ENCODE data around the gene RPAP2.
"Not testable (repeated sequence)": the region's sequence is repeated elsewhere in the genome, so short reads cannot be mapped to it uniquely, and the experiment has no call there.

Gene RPAP2

GRCh38 chr1:92367496-92367895, 68.6 kb downstream of the RPAP2 start:
- DNase-seq = peak in 1 of 3 experiments; percentile 4
- Mint-ChIP-seq H3K27me3 (no peaks in the 10 kb centered on the region), H3K36me3 (ENCODE audit: insufficient read depth) (peaks cover 11% of the 10 kb centered on the region), H3K4me1 (ENCODE audit: low read depth in 2 of 2) (peaks cover 42 to 44% of the 10 kb centered on the region in 2 donors), H3K9me3 (no peaks in the 10 kb centered on the region), H3K27ac (peak overlapping the region; percentile 52 to 73), H3K4me3 (peak overlapping the region; percentile 11 to 54)
- peak; percentile 50 for ATAC-seq (replicated peaks)

GRCh38 chr1:92372164-92372563, 73.3 kb downstream of the RPAP2 start:
- Mint-ChIP-seq H3K27me3 (no peaks in the 10 kb centered on the region), H3K36me3 (ENCODE audit: insufficient read depth) (peaks cover 11% of the 10 kb centered on the region), H3K9me3 (no peaks in the 10 kb centered on the region), H3K4me3 (no peak overlapping the region), H3K4me1 (ENCODE audit: low read depth in 2 of 2) (peaks cover 12 to 13% of the 10 kb centered on the region in 2 donors), H3K27ac (no peak overlapping the region)
- ATAC-seq (replicated peaks) = no peak
- no peak for DNase-seq

- Mint-ChIP-seq H3K4me3 (no peak overlapping the region), H3K9me3 (no peaks in the 10 kb centered on the region), H3K36me3 (ENCODE audit: insufficient read depth) (peaks cover 11% of the 10 kb centered on the region), H3K27ac (no peak overlapping the region), H3K4me1 (ENCODE audit: low read depth in 2 of 2) (no peaks in the 10 kb centered on the region), H3K27me3 (no peaks in the 10 kb centered on the region)
- DNase-seq (no peak), ATAC-seq (replicated peaks) (no peak)
These were observed 75.4 kb downstream of the RPAP2 start for GRCh38 chr1:92374223-92374622.

GRCh38 chr1:92376345-92376744, 77.5 kb downstream of the RPAP2 start:
- no peak for ATAC-seq (replicated peaks)
- H3K9me3 Mint-ChIP-seq = no peaks in the 10 kb centered on the region
- H3K4me3 Mint-ChIP-seq = no peak overlapping the region
- H3K27ac Mint-ChIP-seq = no peak overlapping the region
- DNase-seq = no peak
- H3K36me3 Mint-ChIP-seq (ENCODE audit: insufficient read depth) = peaks cover 2% of the 10 kb centered on the region
- no peaks in the 10 kb centered on the region for H3K27me3 Mint-ChIP-seq
- H3K4me1 Mint-ChIP-seq (ENCODE audit: low read depth in 2 of 2) = no peaks in the 10 kb centered on the region

DNA sequence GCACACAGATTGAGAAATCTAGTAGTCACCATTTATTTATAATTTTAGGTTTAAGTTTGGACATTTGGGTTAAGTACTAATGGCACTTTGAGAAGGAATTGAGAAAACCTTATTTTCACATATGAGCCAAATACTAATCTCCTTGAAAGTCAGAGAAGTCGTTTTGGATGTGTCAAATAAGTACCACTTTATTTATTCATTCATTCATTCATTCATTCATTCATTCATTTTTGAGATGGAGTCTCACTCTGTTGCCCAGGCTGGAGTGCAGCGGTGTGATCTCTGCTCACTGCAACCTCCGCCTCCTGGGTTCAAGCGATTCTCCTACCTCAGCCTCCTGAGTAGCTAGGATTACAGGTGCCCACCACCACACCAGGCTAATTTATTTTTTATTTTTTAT, 79.1 kb downstream of the RPAP2 start:
- not testable (repeated sequence) for DNase-seq; H3K9me3 Mint-ChIP-seq; H3K27me3 Mint-ChIP-seq; ATAC-seq (replicated peaks); H3K27ac Mint-ChIP-seq; H3K4me3 Mint-ChIP-seq; H3K36me3 Mint-ChIP-seq (ENCODE audit: insufficient read depth); H3K4me1 Mint-ChIP-seq (ENCODE audit: low read depth in 2 of 2)

DNA sequence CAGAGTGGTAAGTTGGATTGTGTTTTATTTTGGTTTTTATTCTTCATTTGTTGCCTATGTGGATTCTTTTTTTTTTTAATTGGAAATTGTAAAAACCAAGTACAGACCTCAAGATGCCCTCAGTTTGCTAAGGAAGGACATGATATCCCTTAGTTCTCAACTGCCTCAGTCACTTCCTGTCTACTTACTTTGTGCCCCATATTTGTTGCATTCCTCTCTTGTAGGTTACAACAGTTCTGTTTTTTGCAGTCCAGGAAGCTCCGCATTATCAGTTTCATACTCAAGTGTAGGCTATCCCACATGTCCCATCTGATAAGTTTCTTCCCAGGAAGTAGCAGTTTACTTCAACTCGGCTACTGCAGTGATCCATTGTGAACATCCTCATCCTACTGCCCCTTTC, 82.0 kb downstream of the RPAP2 start:
- Mint-ChIP-seq H3K4me3 (no peak overlapping the region), H3K9me3 (no peaks in the 10 kb centered on the region), H3K4me1 (ENCODE audit: low read depth in 2 of 2) (no peaks in the 10 kb centered on the region), H3K27ac (no peak overlapping the region), H3K36me3 (ENCODE audit: insufficient read depth) (peaks cover 6% of the 10 kb centered on the region), H3K27me3 (no peaks in the 10 kb centered on the region)
- DNase-seq (no peak), ATAC-seq (replicated peaks) (no peak)

- not testable (repeated sequence) for H3K27ac Mint-ChIP-seq; H3K27me3 Mint-ChIP-seq; H3K36me3 Mint-ChIP-seq (ENCODE audit: insufficient read depth); H3K4me1 Mint-ChIP-seq (ENCODE audit: low read depth in 2 of 2); ATAC-seq (replicated peaks); DNase-seq; H3K4me3 Mint-ChIP-seq
- H3K9me3 Mint-ChIP-seq = peaks cover 12 to 21% of the 10 kb centered on the region in 2 donors
These were observed 95.1 kb downstream of the RPAP2 start for GRCh38 chr1:92393966-92394365.

DNA sequence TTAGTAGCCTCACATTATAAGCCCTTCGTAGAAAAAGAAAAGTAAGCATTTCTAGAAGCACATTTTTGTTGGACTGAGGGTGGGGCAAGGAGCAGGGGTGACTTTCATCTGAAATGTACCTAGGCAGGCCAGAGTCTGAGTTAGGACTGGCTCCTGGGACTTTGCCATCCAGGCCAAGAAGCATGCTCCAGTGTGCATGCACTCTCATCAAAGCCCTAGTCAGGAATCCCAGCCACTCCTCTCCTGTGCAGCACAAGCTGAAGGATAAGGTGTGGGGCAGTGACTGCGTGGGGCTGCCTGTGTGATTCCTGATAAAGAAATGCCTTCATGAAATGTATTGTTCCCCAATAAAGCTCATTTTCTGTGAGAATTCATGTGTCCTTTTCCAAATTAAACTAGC, 99.7 kb downstream of the RPAP2 start:
- no peak for DNase-seq
- no peak overlapping the region for H3K27ac Mint-ChIP-seq
- H3K4me3 Mint-ChIP-seq = no peak overlapping the region

DNA sequence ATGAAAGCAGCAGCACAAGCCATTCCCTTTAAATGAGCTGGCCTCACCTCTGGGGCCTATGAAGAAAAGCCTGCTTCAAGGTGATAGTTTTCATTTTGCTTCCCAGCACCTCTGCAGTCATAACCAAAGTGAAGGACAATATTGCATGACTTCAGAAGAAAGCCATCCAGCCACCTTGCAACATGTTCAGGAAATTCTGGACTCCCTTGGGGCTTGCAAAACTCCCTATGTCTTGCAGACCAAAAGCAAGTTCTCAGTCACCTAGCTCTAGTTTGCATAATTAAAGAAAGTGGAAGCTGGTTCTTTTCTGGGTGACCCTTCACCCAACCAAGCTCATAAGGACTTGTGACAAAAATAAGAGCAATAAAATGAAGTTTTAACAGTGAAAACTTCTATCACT, 100.2 kb downstream of the RPAP2 start:
- ATAC-seq (replicated peaks) = no peak
- Mint-ChIP-seq H3K27ac (no peak overlapping the region), H3K4me3 (no peak overlapping the region)

More for the DNA sequence above, 99.7 kb downstream of the RPAP2 start:
- Mint-ChIP-seq H3K36me3 (ENCODE audit: insufficient read depth) (no peaks in the 10 kb centered on the region), H3K9me3 (no peaks in the 10 kb centered on the region), H3K4me1 (ENCODE audit: low read depth in 2 of 2) (no peaks in the 10 kb centered on the region), H3K27me3 (no peaks in the 10 kb centered on the region)
- no peak for ATAC-seq (replicated peaks)

GRCh38 chr1:92404661-92405060, 105.8 kb downstream of the RPAP2 start:
- H3K4me1 Mint-ChIP-seq (ENCODE audit: low read depth in 2 of 2) = peaks cover 8 to 11% of the 10 kb centered on the region in 2 donors
- no peak overlapping the region for H3K4me3 Mint-ChIP-seq
- no peaks in the 10 kb centered on the region for H3K36me3 Mint-ChIP-seq (ENCODE audit: insufficient read depth)
- no peaks in the 10 kb centered on the region for H3K27me3 Mint-ChIP-seq
- H3K9me3 Mint-ChIP-seq = peaks cover 0 to 7% of the 10 kb centered on the region in 2 donors
- DNase-seq = no peak
- ATAC-seq (replicated peaks) = no peak
- H3K27ac Mint-ChIP-seq = no peak overlapping the region

More for the DNA sequence above, 100.2 kb downstream of the RPAP2 start:
- DNase-seq = no peak
- H3K9me3 Mint-ChIP-seq = peaks cover 0 to 4% of the 10 kb centered on the region in 2 donors
- H3K4me1 Mint-ChIP-seq (ENCODE audit: low read depth in 2 of 2) = no peaks in the 10 kb centered on the region
- no peaks in the 10 kb centered on the region for H3K36me3 Mint-ChIP-seq (ENCODE audit: insufficient read depth)
- H3K27me3 Mint-ChIP-seq = no peaks in the 10 kb centered on the region

GRCh38 chr1:92408825-92409224, 110.0 kb downstream of the RPAP2 start:
- DNase-seq (no peak), ATAC-seq (replicated peaks) (no peak)
- Mint-ChIP-seq H3K4me3 (no peak overlapping the region), H3K27me3 (no peaks in the 10 kb centered on the region), H3K36me3 (ENCODE audit: insufficient read depth) (no peaks in the 10 kb centered on the region), H3K27ac (peak overlapping the region in 1 of 2 donors; percentile 33), H3K4me1 (ENCODE audit: low read depth in 2 of 2) (peaks cover 23 to 30% of the 10 kb centered on the region in 2 donors), H3K9me3 (peaks cover 0 to 6% of the 10 kb centered on the region in 2 donors)

DNA sequence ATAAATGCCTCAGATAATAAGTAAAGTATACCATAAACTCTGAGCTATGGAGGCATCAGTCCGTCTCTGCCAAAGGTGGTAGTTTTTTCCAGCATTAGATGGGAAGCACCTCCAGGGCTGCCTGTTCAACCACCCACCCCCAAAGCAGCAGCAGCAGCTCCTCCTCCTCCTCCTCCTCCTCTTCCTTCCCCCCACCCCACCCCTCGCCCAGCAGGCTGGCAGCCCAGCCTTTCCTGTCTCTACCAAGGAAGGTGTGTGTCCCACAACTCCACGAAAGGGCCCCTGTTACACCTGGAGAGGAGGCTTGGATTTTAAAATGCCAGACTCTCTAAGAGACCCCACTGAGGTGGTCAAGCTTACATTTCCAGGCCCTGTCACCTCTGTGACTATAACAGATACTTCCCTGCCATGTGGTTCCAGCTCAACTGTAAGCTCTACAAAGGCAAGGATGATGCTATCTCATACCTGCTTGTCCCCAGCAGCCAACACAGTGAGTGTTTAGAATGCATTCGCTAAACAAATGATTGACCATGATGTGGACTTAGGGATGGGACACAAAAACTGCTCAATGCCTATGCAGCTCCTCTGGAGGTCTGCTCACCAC, 111.2 kb downstream of the RPAP2 start:
- H3K36me3 Mint-ChIP-seq (ENCODE audit: insufficient read depth) = no peaks in the 10 kb centered on the region
- H3K4me1 Mint-ChIP-seq (ENCODE audit: low read depth in 2 of 2) = peaks cover 23 to 30% of the 10 kb centered on the region in 2 donors
- H3K27ac Mint-ChIP-seq = peak overlapping the region; percentile 3 to 5
- H3K9me3 Mint-ChIP-seq = no peaks in the 10 kb centered on the region
- no peak overlapping the region for H3K4me3 Mint-ChIP-seq
- DNase-seq (no peak), ATAC-seq (replicated peaks) (no peak)
- no peaks in the 10 kb centered on the region for H3K27me3 Mint-ChIP-seq

- peak; percentile 93 for ATAC-seq (replicated peaks)
These were observed 111.8 kb downstream of the RPAP2 start for GRCh38 chr1:92410706-92411105.

DNA sequence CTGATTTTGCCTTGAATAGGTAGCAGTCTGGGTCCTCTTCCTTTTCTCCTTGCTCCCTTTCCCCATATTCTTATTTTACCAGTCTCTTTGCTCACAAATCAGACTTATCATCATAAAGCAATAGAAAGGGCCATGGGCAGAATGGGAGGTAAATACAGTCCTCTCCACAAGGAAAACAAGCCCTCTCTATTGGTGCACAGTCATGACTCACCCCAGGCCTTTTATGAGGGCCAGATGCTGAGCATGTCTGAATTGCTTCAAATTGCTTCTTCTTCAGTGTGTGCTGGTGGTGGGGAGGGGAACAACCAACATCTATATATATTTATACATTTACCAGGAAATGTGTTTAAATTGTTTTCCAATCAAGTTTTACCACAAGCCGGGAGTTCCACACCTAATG, 112.7 kb downstream of the RPAP2 start:
- Mint-ChIP-seq H3K4me1 (ENCODE audit: low read depth in 2 of 2) (peaks cover 23 to 30% of the 10 kb centered on the region in 2 donors), H3K27me3 (no peaks in the 10 kb centered on the region), H3K36me3 (ENCODE audit: insufficient read depth) (no peaks in the 10 kb centered on the region), H3K27ac (no peak overlapping the region), H3K9me3 (no peaks in the 10 kb centered on the region), H3K4me3 (peak overlapping the region in 1 of 2 donors; percentile 7)
- no peak for DNase-seq
- ATAC-seq (replicated peaks) = no peak

More at GRCh38 chr1:92410706-92411105, 111.8 kb downstream of the RPAP2 start:
- H3K4me3 Mint-ChIP-seq = peak overlapping the region; percentile 20 to 45
- no peaks in the 10 kb centered on the region for H3K36me3 Mint-ChIP-seq (ENCODE audit: insufficient read depth)
- H3K4me1 Mint-ChIP-seq (ENCODE audit: low read depth in 2 of 2) = peaks cover 23 to 30% of the 10 kb centered on the region in 2 donors
- no peaks in the 10 kb centered on the region for H3K27me3 Mint-ChIP-seq
- no peaks in the 10 kb centered on the region for H3K9me3 Mint-ChIP-seq
- DNase-seq = peak; percentile 14 to 20 (median 18)
- peak overlapping the region in 1 of 2 donors; percentile 3 for H3K27ac Mint-ChIP-seq
